HG02938 (cell line): ENCODE measurements around the gene SRSF1.
A peak's percentile ranks its signal among the peaks of the same experiment; 100 is the strongest.
"Not testable (repeated sequence)": the region's sequence is repeated elsewhere in the genome, so short reads cannot be mapped to it uniquely, and the experiment has no call there.

ENCODE experiments used
- ATAC-seq: cut with Tn5 transposase; IDR thresholded peaks from one replicate; pipeline ENCODE4 v1.9.1; 2021; ENCODE audit warnings: mild to moderate bottlenecking, moderate library complexity; ENCODE audit not compliant: unreplicated experiment

SRSF1 gene

GRCh38 chr17:58006924-58007780, at the start of gene SRSF1:
SRSF1 (minus strand) TSS chr17:58007246; CDS start chr17:58007137, 109 bp downstream.
- peak; percentile 79 for ATAC-seq

- no peak for ATAC-seq
These were observed 49.4 kb upstream of the SRSF1 start for GRCh38 chr17:58056476-58056875.

GRCh38 chr17:58054641-58055040, 47.6 kb upstream of the SRSF1 start:
- no peak for ATAC-seq

- no peak for ATAC-seq
These were observed 46.1 kb upstream of the SRSF1 start for GRCh38 chr17:58052945-58053715.

- ATAC-seq = no peak
These were observed 45.4 kb upstream of the SRSF1 start for GRCh38 chr17:58052407-58052806.

GRCh38 chr17:58051468-58051867, 44.4 kb upstream of the SRSF1 start:
- no peak for ATAC-seq

- ATAC-seq = no peak
These were observed 43.9 kb upstream of the SRSF1 start for GRCh38 chr17:58050966-58051365.

- no peak for ATAC-seq
These were observed 42.5 kb upstream of the SRSF1 start for GRCh38 chr17:58049533-58049932.

GRCh38 chr17:58047376-58048150, 40.5 kb upstream of the SRSF1 start:
- ATAC-seq = no peak

GRCh38 chr17:58046239-58047094, 39.4 kb upstream of the SRSF1 start:
- ATAC-seq = no peak

GRCh38 chr17:58044256-58044655, 37.2 kb upstream of the SRSF1 start:
- ATAC-seq = not testable (repeated sequence)

GRCh38 chr17:58043221-58044181, 36.5 kb upstream of the SRSF1 start:
- no peak for ATAC-seq

GRCh38 chr17:58041161-58041560, 34.1 kb upstream of the SRSF1 start:
- no peak for ATAC-seq

GRCh38 chr17:58040386-58040785, 33.3 kb upstream of the SRSF1 start:
- ATAC-seq = no peak

- no peak for ATAC-seq
These were observed 32.9 kb upstream of the SRSF1 start for GRCh38 chr17:58039975-58040374.

GRCh38 chr17:58032691-58033415, 25.8 kb upstream of the SRSF1 start:
- no peak for ATAC-seq

- no peak for ATAC-seq
These were observed 21.5 kb upstream of the SRSF1 start for GRCh38 chr17:58028578-58028977.

- no peak for ATAC-seq
These were observed 13.4 kb upstream of the SRSF1 start for GRCh38 chr17:58020401-58020800.

- no peak for ATAC-seq
These were observed 12.5 kb upstream of the SRSF1 start for GRCh38 chr17:58019521-58019920.
